Measurements from ENCODE around the gene TOP3B. TPM values are rescaled to one million over a fixed set of nuclear protein-coding genes. Genes with fewer than 3 reads are reported as not detected.

Gene TOP3B
- total RNA-seq, 4 donors from 2014 or later, result 12.3 to 27.5 (median 20.4) TPM

- no peaks in the 10 kb centered on the region for H3K36me3 ChIP-seq
- intact Hi-C loops (cut with DNase I), result no loop called here
- no peak overlapping the region for H3K27ac ChIP-seq (replicated peaks in 1 of 4)
- no peak for DNase-seq (ENCODE audit: extremely low spot score)
- no peaks in the 10 kb centered on the region for H3K9me3 ChIP-seq
- H3K4me3 ChIP-seq, result no peak overlapping the region
- WGBS, result 63% methylated on average over 6 of the region's 6 CpGs
- peaks cover 0 to 5% (median 0%) of the 10 kb centered on the region in 4 donors for H3K4me1 ChIP-seq
- no peak for TF ChIP-seq POLR2AphosphoS5 (IDR thresholded peaks at IDR 0.05)
- no peak for TF ChIP-seq EP300 (IDR thresholded peaks at IDR 0.05)
- no peak for TF ChIP-seq CTCF (IDR thresholded peaks at IDR 0.05)
- no peak for TF ChIP-seq POLR2A (IDR thresholded peaks at IDR 0.05; ENCODE audit: low read depth)
- peaks cover 0 to 9% (median 0%) of the 10 kb centered on the region in 4 donors for H3K27me3 ChIP-seq
These were observed 40.5 kb upstream of the TOP3B start for GRCh38 chr22:22022947-22023534.

GRCh38 chr22:22022255-22022840 lies 39.8 kb upstream of the TOP3B start:
- Histone ChIP-seq H3K9me3 (no peaks in the 10 kb centered on the region), H3K27ac (replicated peaks in 1 of 4) (no peak overlapping the region), H3K27me3 (peaks cover 0 to 9% (median 0%) of the 10 kb centered on the region in 4 donors), H3K4me3 (no peak overlapping the region), H3K4me1 (peaks cover 0 to 5% (median 0%) of the 10 kb centered on the region in 4 donors), H3K36me3 (no peaks in the 10 kb centered on the region)
- intact Hi-C loops (cut with DNase I), result no loop called here
- TF ChIP-seq CTCF (IDR thresholded peaks at IDR 0.05), result no peak
- TF ChIP-seq POLR2AphosphoS5 (IDR thresholded peaks at IDR 0.05), result no peak
- 56% methylated on average over 5 of the region's 5 CpGs for WGBS
- no peak for DNase-seq (ENCODE audit: extremely low spot score)

- 50% methylated on average over 1 of the region's 1 CpG for WGBS
- Histone ChIP-seq H3K27me3 (peaks cover 0 to 9% (median 0%) of the 10 kb centered on the region in 4 donors), H3K27ac (replicated peaks in 1 of 4) (no peak overlapping the region), H3K4me3 (no peak overlapping the region), H3K36me3 (no peaks in the 10 kb centered on the region), H3K4me1 (peaks cover 0 to 5% (median 0%) of the 10 kb centered on the region in 4 donors), H3K9me3 (no peaks in the 10 kb centered on the region)
- TF ChIP-seq CTCF (IDR thresholded peaks at IDR 0.05) (no peak), POLR2AphosphoS5 (IDR thresholded peaks at IDR 0.05) (no peak), POLR2A (IDR thresholded peaks at IDR 0.05; ENCODE audit: low read depth) (no peak), EP300 (IDR thresholded peaks at IDR 0.05) (no peak)
- DNase-seq (ENCODE audit: extremely low spot score), result no peak
- intact Hi-C loops (cut with DNase I), result no loop called here
These were observed 38.7 kb upstream of the TOP3B start for GRCh38 chr22:22021162-22021750.

GRCh38 chr22:22020425-22020852 lies 37.9 kb upstream of the TOP3B start:
- H3K36me3 ChIP-seq, result no peaks in the 10 kb centered on the region
- intact Hi-C loops (cut with DNase I), result no loop called here
- H3K27ac ChIP-seq (replicated peaks in 1 of 4), result no peak overlapping the region
- no peak for DNase-seq (ENCODE audit: extremely low spot score)
- WGBS, result 82% methylated on average over 2 of the region's 2 CpGs
- peaks cover 0 to 5% (median 0%) of the 10 kb centered on the region in 4 donors for H3K4me1 ChIP-seq
- no peak for TF ChIP-seq POLR2A (IDR thresholded peaks at IDR 0.05; ENCODE audit: low read depth)
- no peak for TF ChIP-seq CTCF (IDR thresholded peaks at IDR 0.05)
- TF ChIP-seq EP300 (IDR thresholded peaks at IDR 0.05), result no peak
- TF ChIP-seq POLR2AphosphoS5 (IDR thresholded peaks at IDR 0.05), result no peak
- H3K27me3 ChIP-seq, result peaks cover 0 to 5% (median 0%) of the 10 kb centered on the region in 4 donors
- H3K4me3 ChIP-seq, result no peak overlapping the region
- H3K9me3 ChIP-seq, result no peaks in the 10 kb centered on the region

Data from esophagus muscularis mucosa (tissue), 4 donors.